Measurements from ENCODE around the gene SHB.
"Not testable (repeated sequence)": the region's sequence is repeated elsewhere in the genome, so short reads cannot be mapped to it uniquely, and the experiment has no call there.

GRCh38 chr9:37965676-37966345, 103.2 kb downstream of the SHB start:
- not testable (repeated sequence) for TF ChIP-seq SP1 (IDR thresholded peaks at IDR 0.05); TARDBP (IDR thresholded peaks at IDR 0.05); FOXM1 (IDR thresholded peaks at IDR 0.05; ENCODE audit: borderline replicate concordance); BHLHE40 (IDR thresholded peaks at IDR 0.05; ENCODE audit: borderline replicate concordance); HDGF (IDR thresholded peaks at IDR 0.05; ENCODE audit: borderline replicate concordance)
